ENCODE results near the gene MISP. TPM values are rescaled to one million over a fixed set of nuclear protein-coding genes. Genes with fewer than 3 reads are reported as not detected.
"Not testable (repeated sequence)": the region's sequence is repeated elsewhere in the genome, so short reads cannot be mapped to it uniquely, and the experiment has no call there.

The MISP gene
- total RNA-seq, 1 donor from 2014 or later = 1.5 TPM

DNA sequence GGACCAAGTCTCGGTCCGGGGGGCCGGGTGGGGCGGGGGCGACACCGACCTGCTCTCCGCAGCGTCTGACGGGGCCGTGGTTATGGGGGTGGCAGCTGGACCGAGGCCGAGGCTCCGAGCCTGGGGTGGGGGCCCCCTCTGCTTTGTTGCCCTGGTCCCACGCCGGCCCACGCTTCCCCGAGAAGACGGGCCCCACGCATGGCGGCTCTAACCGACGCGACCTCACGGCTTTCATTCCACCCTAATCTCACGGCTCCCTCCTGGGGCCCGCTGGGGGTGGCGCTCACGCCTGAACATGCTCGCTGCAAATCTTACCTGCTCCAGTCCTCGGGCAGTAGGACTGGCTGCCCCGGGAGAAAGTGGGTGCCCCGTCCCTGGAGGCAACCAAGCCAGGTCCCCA is 14.8 kb upstream of the MISP start:
- H3K27me3 Mint-ChIP-seq (ENCODE audit: low read depth) = no peaks in the 10 kb centered on the region
- H3K36me3 Mint-ChIP-seq = peaks cover 25% of the 10 kb centered on the region
- no peaks in the 10 kb centered on the region for H3K9me3 Mint-ChIP-seq
- H3K4me3 Mint-ChIP-seq = no peak overlapping the region
- no peak overlapping the region for H3K27ac Mint-ChIP-seq
- TF ChIP-seq CTCF (IDR thresholded peaks at IDR 0.05; ENCODE audit: unreplicated experiment) = no peak
- H3K4me1 Mint-ChIP-seq = no peaks in the 10 kb centered on the region
- DNase-seq (ENCODE audit: low spot score in 2 of 2, unreplicated experiment in 2 of 2) = no peak

- Mint-ChIP-seq H3K27ac (no peak overlapping the region), H3K27me3 (ENCODE audit: low read depth) (no peaks in the 10 kb centered on the region), H3K4me3 (no peak overlapping the region), H3K36me3 (peaks cover 22% of the 10 kb centered on the region), H3K9me3 (no peaks in the 10 kb centered on the region), H3K4me1 (no peaks in the 10 kb centered on the region)
- peak; percentile 44 for TF ChIP-seq CTCF (IDR thresholded peaks at IDR 0.05; ENCODE audit: unreplicated experiment)
- DNase-seq (ENCODE audit: low spot score in 2 of 2, unreplicated experiment in 2 of 2) = peak in 1 of 2 experiments; percentile 64
Observed at GRCh38 chr19:737591-738093, 13.3 kb upstream of the MISP start.

DNA sequence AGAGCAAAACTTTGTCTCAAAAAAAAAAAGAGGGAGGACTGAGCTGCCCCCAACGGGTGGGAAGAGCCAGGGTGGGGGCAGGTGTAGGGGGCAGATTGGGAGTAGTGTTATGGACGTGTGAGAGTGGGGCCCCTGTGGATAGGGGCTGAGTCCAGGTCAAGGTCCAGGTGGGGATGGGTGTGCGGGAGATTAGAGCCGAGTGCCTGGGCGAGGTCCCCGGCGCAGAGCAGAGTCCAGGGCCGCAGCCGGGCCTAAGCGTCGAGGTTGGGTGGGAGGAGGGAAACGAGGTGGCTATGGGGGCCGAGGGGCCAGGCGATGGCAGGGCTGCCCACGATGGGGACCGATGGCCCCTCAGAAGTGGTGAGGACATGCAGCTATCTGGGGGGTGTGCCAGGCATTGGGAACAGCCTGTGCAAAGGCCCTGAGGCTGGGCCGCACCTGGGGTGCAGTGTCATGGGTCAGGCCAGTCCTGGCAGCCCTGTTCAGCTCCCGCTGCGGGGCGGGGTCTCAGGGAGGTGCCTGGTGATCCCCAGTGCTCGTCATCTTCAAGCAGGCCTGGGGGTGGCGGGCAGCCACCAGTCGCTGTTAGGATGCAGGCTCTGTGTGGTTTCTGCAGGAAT is 12.3 kb upstream of the MISP start:
- Mint-ChIP-seq H3K9me3 (peaks cover 2% of the 10 kb centered on the region), H3K4me3 (no peak overlapping the region), H3K36me3 (peaks cover 19% of the 10 kb centered on the region), H3K27ac (no peak overlapping the region), H3K4me1 (no peaks in the 10 kb centered on the region), H3K27me3 (ENCODE audit: low read depth) (no peaks in the 10 kb centered on the region)
- no peak for TF ChIP-seq CTCF (IDR thresholded peaks at IDR 0.05; ENCODE audit: unreplicated experiment)
- no peak for DNase-seq (ENCODE audit: low spot score in 2 of 2, unreplicated experiment in 2 of 2)

GRCh38 chr19:739998-740715 is 10.8 kb upstream of the MISP start:
- peaks cover 4% of the 10 kb centered on the region for H3K9me3 Mint-ChIP-seq
- H3K27me3 Mint-ChIP-seq (ENCODE audit: low read depth) = no peaks in the 10 kb centered on the region
- DNase-seq (ENCODE audit: low spot score in 2 of 2, unreplicated experiment in 2 of 2) = no peak
- no peaks in the 10 kb centered on the region for H3K4me1 Mint-ChIP-seq
- H3K4me3 Mint-ChIP-seq = no peak overlapping the region
- peaks cover 13% of the 10 kb centered on the region for H3K36me3 Mint-ChIP-seq
- TF ChIP-seq CTCF (IDR thresholded peaks at IDR 0.05; ENCODE audit: unreplicated experiment) = no peak
- no peak overlapping the region for H3K27ac Mint-ChIP-seq

GRCh38 chr19:740816-741505 is 10.0 kb upstream of the MISP start:
- H3K27me3 Mint-ChIP-seq (ENCODE audit: low read depth); H3K9me3 Mint-ChIP-seq; DNase-seq (ENCODE audit: low spot score in 2 of 2, unreplicated experiment in 2 of 2); H3K27ac Mint-ChIP-seq; H3K4me1 Mint-ChIP-seq; H3K4me3 Mint-ChIP-seq: not testable (repeated sequence)
- peaks cover 14% of the 10 kb centered on the region for H3K36me3 Mint-ChIP-seq

Measured in mesothelial cell of epicardium (in vitro differentiated cells).